DLD1 (cell line): ENCODE results near the gene TMEM179B.
"Not testable (repeated sequence)": the region's sequence is repeated elsewhere in the genome, so short reads cannot be mapped to it uniquely, and the experiment has no call there.

ENCODE experiments used
- in situ Hi-C: cut with HindIII; loops from 2 replicates; pipeline ENCODE4 v1.10.0; 2017; ENCODE audit warnings: low sequenced_read_pairs

TMEM179B gene, protein sequence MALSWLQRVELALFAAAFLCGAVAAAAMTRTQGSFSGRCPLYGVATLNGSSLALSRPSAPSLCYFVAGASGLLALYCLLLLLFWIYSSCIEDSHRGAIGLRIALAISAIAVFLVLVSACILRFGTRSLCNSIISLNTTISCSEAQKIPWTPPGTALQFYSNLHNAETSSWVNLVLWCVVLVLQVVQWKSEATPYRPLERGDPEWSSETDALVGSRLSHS

DNA sequence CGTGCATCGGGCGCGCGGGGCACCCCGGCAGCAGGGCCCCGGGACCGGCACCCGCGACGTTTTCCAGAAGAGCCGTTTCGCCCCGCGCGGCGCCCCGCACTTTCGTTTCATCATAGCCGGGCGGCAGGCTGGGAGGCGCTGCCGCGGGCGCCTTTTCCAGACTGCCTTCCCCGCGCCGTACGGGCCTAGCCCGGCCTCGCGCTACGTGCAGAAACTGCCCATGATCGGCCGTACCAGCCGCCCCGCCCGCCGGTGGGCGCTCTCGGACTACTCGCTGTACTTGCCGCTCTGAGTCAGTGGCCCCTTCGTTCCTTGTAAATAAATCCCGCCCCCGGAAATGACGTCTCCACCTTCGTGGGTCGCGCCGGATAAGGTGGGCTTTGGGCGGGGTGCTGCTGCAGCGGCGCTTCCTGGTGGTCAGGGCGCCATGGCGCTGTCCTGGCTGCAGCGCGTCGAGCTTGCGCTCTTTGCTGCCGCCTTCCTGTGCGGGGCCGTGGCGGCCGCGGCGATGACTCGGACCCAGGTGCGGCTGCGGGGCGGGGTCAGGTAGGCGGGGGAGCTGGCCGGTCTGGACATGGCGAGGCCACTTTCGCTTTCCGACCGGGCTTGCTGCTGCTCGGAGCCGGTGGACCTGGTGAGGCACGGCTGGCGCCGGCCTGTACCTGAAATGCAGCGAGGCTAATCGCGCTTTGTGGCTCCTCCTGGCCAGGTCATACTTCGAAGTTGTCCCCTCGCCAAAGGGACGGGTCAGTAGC is at the start of gene TMEM179B:
Gene TMEM179B, plus strand, starts transcription at position 398 of the 755 bp plus-strand sequence. Its CDS starts 30 bp downstream, at position 428.
- in situ Hi-C loops = no loop called here

DNA sequence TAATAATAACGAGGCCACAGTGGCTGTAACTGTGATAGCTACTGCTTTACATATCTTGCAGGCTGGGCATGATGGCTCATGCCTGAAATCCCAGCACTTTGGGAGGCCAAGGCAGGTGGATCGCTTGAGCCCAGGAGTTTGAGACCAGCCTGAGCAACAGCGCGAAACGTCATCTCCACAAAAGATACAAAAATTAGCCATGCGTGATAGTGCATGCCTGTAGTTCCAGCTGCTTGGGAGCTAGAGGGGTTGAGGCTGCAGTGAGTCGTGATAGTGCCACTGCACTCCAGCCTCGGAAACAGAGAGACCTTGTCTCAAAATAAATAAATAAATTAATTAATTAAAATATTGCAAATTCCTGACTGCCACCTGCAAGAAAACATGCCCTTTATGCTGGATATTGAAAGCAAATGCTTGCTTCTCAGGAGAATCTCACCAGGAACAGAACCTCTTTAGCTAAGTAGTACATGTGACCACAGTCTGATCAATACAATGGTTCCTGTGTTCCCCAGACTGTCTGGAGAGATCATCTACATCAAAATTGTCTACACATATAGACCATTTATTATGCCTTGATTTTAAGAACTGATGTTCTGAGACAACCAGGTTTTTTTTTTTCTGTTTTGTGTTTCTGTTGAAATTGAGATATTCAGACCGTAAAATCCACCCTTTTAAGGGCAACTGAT is 39.6 kb upstream of the TMEM179B start:
- in situ Hi-C loops = no loop called here

DNA sequence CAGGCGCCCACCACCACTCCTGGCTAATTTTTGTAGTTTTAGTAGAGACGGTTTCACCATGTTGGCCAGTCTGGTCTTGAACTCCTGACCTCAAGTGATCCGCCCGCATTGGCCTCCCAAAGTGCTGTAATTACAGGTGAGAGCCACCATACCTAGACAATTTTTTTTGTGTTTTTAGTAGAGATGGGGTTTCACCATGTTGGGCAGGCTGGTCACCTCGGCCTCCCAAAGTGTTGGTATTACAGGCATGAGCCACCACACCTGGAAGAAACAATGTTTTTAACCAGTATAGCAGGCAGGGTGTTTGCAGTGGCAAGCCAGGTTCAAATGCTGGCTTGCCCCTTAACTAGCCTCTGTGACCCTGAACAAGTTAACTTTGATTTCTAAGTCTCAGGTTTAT is 37.3 kb upstream of the TMEM179B start:
- in situ Hi-C loops = not testable (repeated sequence)

DNA sequence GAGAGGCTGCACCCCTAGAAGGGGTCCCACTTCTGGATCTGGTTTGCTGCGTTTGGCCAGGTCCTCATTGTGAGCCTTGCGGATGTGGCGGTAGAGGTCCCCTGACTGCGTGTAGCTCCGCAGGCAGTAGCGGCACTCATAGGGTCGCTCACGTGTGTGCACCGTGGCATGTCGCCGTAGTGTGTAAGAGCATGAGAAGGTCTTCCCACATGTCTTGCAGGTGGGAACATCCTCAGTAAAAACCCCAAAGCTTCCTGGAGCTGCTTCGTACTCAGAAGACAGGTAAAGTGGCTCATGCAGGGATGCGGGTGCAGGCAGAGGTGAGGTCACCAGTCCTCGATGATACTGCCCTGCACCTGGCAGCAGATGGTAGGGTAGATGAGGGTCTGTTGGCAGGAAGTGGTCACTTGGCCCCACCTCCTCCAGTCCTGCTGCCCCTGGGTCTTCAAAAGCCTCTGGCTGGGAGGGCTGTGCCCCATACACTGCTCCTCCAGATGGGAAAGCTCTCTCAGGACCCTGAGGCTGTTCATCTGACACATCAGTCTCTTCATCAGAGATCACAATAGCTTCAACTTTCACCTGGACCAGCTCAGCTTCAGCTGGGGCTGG is 34.9 kb upstream of the TMEM179B start:
- in situ Hi-C loops = no loop called here

DNA sequence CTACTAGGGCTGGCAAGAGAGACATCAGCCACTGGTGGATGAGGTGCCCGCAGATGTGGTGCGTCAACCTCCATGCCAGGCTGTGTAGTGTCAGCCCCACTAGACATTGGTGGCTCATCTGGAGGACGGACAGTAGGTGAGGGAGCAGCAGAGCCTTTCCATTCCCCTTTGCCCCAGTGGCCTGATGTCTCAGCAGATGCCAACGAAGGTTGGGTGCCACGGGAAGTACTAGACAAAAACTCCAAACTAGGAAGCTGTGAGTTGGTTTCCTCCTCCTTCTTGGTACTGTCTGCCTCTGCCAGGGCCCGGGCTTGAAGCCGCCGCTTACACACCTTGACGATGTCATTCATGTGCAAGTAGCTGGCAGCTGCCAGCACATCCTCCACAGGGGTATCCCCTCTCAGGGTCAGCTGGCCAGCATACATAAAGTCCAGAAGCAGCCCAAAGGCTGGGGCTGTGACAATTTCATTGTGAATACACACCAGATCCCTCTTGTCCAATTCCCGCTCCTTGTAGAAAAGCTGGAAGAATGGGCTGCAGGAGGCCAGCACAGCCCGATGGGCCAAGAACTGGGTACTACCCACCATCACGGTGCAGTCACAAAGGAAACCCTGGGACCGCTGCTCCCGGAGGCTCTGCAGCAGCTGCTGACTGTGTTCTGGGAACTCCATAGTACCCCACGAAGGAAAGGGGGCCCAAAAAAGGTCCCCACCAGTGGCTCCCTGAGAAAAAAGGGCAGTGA is 34.0 kb upstream of the TMEM179B start:
- in situ Hi-C loops = no loop called here

DNA sequence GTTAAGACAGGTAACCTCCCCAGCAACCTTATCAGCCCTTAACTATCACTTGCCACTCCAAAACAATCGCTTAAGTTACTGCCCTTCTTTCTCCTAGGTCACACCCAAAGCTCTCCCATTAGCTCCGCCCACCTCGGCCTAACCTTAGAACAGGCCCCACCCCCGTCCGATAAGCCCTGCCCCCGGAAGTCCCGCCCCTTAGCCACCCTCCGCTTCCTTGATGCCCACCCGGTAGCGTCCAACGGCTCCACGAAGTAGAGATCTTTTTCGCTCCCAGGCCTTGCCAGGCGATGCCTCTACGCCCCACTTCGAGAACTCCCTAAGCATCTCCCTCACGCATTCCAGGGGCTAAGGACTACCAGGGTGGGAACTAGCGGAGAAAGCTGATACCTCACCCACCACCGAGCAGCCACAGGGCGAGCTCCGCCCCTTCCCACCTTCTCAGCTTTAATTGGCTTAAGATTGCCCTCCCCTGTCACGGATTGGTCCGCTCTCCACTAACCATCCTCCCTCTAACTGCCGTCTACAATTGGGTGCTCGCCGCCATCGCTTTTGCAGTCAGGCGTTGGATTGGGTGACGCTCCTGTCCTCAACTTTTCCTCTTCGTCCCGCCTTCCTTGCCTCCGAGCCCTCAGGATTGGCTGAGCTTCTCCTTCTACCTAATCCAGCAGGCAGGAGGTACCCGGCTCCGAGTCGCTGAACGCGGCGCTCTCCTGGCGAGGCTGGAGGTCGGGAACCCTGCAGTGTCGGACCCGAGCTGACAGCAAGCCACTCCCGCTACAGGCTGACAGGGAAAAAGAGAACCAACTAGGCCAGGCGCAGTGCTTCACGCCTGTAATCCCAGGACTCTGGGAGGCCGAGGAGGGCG is 33.2 kb upstream of the TMEM179B start, which contains the start of gene ZBTB3:
Gene ZBTB3, minus strand, starts transcription at position 425 of the 868 bp plus-strand sequence. CDS start 496 bp downstream, outside the sequence.
- in situ Hi-C loops = no loop called here

DNA sequence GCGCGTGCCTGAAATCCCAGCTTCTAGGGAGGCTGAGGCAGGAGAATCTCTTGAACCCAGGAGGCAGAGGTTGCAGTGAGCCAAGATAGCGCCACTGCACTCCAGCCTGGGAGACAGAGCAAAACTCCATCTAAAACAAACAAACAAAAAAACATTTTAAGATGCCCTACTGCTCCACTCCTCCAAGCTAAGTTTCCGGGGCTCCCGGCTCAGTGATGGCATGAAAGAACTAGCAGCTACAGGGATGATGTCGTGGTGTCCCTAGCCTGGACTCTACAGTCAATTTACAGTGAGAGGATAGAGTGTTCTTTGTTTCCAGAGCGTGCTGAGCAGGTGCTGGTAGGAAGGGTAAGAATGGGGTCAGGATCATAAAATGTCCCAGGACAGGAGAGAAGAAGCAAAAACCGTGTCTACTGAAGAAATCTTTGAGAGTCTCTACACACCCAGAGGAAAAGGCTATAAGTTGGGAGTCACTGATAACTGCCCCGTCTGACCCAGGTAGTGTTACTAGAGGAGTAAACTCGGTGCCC is 32.1 kb upstream of the TMEM179B start:
- in situ Hi-C loops = no loop called here

DNA sequence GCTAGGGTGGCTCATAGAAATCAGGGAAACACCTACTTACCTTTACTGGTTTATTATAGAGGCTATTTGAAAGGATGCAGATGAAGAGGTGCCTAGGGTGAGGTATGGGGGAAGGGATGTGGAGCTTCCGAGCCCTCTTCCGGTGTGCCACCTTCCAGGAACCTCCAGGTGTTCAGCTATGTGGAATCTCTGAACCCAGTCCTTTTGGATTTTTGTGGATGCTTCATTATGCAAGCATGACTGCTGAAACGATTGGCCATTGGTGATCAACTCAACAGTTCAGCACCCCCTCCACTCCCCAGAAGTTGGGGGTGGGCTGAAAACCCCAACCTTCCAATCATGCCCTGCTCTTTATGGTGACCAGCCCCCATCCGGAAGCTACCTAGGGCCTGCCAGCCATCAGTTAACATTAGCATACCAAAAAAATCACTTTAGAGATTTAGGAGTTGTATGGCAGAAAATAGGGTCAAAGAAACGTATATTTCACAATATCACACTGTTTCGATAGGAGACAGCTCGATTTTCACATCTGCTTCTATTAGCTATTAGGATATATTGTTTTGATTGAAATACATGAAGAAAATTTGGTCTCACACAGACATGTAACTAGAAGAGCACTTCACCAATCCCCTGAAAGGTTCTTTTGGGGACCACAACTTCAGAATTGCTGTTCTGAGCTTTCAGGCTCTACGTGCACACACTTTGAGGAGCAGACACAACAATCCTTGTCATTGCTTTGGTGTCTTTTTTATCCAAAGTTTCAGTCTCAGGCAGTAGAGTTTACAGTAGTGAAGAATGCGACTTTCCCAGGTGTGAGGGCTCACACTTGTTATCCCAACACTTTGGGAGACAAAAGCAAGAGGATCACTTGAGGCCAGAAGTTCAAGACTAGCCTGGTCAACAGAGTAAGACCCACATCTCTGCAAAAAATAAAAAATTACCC is 29.1 kb upstream of the TMEM179B start:
- in situ Hi-C loops = no loop called here

DNA sequence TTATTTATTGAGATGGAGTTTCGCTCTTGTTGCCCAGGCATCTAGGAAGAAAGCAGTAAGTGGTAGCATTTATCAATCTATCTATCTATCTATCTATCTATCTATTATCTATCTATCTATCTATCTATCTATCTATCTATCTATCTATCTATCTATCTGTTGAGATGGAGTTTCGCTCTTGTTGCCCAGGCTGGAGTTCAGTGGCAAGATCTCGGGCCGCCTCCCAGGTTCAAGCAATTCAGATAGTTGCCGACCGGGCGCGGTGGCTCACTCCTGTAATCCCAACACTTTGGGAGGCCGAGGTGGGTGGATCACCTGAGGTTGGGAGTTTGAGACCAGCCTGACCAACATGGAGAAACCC is 26.4 kb upstream of the TMEM179B start:
- in situ Hi-C loops = not testable (repeated sequence)

DNA sequence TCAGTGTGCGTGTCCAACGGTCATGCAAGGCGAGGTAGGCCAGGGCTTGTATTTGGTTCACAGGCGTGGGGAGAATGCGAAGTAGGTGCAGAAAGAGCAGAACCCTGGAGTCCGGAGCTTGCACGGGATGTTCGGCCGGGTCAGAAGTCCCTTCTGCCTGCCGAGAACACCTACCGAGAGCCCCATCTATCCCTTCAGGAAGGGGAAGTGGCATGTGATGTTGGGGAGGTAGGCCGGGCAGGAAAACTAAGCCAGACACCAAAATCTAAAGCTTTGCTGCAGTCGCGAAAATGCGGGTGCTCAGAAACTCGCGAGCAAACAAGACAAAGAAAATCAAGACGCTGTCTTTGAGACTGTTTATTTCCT is 16.4 kb upstream of the TMEM179B start:
- in situ Hi-C loops = no loop called here

DNA sequence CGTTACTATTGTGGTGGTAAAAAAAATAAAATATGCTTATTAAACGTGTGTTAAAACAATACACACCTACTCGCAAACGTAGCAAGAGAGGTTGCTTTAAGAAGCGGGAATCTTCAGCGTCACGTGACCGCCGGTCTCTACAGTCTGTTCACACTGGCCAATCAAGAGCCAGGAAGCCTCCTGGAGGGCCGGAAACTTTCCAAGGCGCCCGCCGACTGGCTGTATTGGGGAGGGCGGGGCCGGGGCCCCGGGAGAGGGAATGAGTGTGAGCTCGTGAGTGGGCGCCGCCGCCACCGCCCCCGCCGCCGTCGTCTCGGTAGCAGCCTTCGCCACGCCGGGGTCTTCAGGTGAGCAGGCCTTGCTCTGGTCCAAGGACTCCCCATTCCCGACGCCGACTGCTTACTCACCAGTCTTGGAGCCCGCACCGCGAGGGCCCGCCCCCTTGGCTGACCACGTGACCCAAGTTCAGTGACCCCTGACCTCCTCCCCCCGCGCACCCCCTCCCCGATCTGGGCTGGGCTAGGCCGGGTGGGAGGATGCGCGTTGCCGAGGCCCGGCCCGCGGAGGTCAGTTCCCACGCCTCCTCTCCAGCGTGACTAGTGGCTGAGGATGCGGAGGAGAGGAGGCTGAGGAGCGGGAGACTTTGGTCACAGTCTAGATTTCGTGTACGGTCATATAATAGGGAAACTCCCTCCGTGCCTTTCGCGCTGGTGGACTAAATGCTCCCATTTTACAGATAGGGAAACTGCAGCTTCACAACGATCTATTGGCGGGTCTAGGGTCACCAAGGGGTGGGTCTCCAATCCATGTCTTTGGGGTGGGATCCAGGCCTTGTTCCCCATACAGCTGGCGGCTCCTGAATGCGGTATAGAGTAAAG is 15.8 kb upstream of the TMEM179B start, which contains the start of gene TAF6L:
Gene TAF6L, plus strand, starts transcription at position 253 of the 878 bp plus-strand sequence. CDS start 4,388 bp downstream, outside the sequence.
- in situ Hi-C loops = no loop called here

DNA sequence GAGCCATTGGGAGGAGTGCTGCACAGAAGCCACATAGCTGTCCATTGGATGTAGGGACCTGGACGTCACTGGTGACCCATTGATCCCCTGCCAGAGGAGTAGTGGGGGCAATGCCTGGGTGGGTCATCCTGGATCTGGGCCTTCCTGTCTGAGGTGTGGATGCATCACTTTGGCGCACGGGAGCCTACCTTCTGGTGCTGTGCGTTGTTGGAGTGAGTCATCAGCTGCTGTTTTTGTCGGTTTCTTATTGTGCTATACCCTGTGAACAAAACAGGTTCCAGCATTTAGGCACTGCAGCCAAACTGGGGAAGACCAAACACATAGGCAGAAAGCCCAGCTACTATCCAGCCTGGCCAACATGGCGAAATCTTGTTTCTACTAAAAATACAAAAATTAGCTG is 12.8 kb upstream of the TMEM179B start:
- in situ Hi-C loops = no loop called here

DNA sequence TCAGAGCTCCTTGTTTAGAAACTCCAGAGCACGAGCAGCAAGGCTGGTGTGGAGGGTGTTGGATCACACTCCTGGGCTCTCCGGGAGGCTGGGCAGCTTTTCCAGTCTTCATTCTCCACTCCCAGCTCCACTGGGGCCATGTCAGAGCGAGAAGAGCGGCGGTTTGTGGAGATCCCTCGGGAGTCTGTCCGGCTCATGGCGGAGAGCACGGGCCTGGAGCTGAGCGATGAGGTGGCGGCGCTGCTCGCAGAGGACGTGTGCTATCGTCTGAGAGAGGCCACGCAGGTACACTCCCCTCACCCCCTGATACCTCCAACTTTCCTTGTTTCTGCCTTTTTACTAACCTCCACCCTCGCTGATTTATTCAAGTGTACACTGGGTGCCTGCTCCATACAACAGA is 11.6 kb upstream of the TMEM179B start:
- in situ Hi-C loops = no loop called here

DNA sequence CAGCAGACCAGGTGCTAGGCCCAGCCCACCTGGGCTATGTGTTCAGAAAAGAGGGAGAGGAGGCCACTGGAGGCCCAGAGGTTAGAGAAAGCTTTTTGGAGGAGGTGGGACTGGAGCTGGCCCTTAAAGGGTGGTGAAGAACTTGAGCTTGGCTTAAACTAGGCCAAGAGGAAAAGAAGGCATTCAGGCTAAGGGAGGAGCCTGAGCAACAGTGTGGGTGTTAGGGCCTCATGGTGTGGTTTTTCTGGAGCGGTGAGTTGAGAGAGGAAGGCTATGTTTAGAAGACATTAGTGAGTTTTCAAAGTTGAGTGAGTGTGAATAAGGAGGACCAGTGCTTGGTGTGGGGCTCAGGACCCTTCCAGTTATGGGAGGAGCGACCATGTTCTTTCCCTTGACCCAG is 9.8 kb upstream of the TMEM179B start:
- in situ Hi-C loops = no loop called here

DNA sequence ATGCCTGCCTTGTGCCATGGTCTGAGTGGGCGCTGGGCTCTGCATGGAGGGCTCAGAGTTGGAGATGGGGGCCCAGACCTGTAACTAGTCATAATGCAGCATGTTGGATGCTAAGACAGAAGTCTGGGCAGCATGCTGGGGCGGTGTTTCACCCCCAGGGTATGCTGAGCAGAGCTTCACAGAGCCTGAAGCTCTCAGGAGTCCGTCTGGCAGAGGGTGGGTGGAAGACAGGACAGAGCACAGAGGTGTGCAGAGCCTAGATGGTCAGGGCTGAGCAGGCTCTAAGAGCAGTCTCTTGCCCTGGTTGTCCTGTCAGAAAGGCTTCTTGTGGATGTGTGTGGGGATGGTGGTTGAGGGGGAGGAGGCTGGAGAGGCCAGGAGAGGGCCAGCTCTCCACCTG is 8.8 kb upstream of the TMEM179B start:
- in situ Hi-C loops = no loop called here

DNA sequence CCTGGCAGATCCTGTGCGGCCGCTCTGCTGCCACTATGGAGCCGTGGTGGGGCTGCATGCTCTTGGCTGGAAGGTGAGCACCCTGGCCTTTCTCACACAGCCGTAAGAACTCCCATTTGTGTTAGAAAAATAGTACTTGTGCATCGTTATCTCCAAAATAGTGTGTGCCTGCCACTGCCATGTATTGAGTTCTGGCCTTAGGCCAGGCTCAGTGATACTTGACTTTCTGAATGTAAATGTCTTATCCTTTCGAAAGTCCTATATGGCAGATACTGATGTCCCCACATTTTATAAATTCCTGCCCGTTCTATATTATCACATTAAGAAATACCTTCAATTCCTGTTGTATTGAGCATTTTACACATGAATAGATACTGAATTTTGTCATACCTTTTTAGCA is 4.4 kb upstream of the TMEM179B start:
- in situ Hi-C loops = no loop called here

DNA sequence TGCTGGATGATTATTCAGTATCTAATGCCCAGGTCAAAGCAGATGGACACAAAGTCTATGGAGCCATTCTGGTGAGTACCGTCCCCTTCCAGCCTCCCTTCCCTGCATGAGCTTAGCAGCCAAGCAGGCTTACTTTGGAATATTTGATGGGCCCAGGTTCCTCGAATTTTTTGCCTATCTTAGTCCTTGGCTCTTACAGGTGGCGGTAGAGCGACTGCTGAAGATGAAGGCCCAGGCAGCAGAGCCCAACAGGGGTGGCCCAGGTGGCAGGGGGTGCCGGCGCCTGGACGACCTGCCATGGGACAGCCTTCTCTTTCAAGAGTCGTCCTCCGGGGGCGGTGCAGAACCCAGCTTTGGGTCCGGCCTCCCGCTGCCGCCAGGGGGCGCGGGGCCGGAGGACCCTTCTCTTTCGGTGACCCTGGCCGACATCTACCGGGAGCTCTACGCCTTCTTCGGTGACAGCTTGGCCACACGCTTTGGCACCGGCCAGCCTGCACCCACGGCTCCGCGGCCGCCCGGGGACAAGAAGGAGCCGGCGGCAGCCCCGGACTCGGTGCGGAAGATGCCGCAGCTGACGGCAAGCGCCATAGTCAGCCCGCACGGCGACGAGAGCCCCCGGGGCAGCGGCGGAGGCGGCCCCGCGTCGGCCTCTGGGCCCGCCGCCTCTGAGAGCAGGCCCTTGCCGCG is 741 bp upstream of the TMEM179B start:
- in situ Hi-C loops = no loop called here
